IMR-90 (cell line): ENCODE results near the gene MYADML2. TPM values are rescaled to one million over a fixed set of nuclear protein-coding genes. Genes with fewer than 3 reads are reported as not detected.
A peak's percentile ranks its signal among the peaks of the same experiment; 100 is the strongest.

Experiments
- ATAC-seq: fragments of 200-7000 bp; cut with Tn5 transposase; 2 replicates; pipeline ENCODE4 v1.9.1; 2020; ENCODE audit warnings: low read depth, mild to moderate bottlenecking, moderate library complexity
- BruUV-seq: library from RNA; stranded (reverse); fragments of 400-500 nt; replicated peaks from 2 replicates; lab custom pipeline; 2021; lab: Mats Ljungman, UMichigan
- CTCF ChIA-PET: fragments of 300-600 bp; formaldehyde crosslinking; extraction: SDS; loops from one replicate; lab custom pipeline; 2021; ENCODE audit warnings: antibody characterized with exemption; lab: Yijun Ruan, JAX
- POLR2A ChIA-PET: fragments of 300-600 bp; sonication (Branson Sonifier 250); formaldehyde crosslinking; loops from one replicate; lab custom pipeline; 2022; ENCODE audit warnings: antibody characterized with exemption; ENCODE audit not compliant: unreplicated experiment; lab: Charles Lee
- DNase-seq: peaks from one replicate; pipeline ENCODE4 v3.0.0; 2013
- H2AFZ ChIP-seq: replicated peaks from 2 replicates; pipeline ENCODE3; 2013; ENCODE audit warnings: low read length, mild to moderate bottlenecking; ENCODE audit not compliant: poor library complexity
- H2AK5ac ChIP-seq: 2 replicates; pipeline ENCODE4 v1.6.1; 2013; ENCODE audit warnings: low read depth, low read length, inconsistent platforms
- H2AK9ac ChIP-seq: replicated peaks from 2 replicates; pipeline ENCODE3; 2013; ENCODE audit warnings: mild to moderate bottlenecking, low read depth, low read length, moderate library complexity; ENCODE audit not compliant: poor library complexity
- H2BK120ac ChIP-seq: 2 replicates; pipeline ENCODE4 v1.6.1; 2013; ENCODE audit warnings: low read depth, low read length, inconsistent platforms
- H2BK15ac ChIP-seq: 3 replicates; pipeline ENCODE4 v1.6.1; 2013; ENCODE audit warnings: low read depth, low read length, inconsistent platforms
- H2BK20ac ChIP-seq: 2 replicates; pipeline ENCODE4 v1.6.1; 2013; ENCODE audit warnings: low read depth, mild to moderate bottlenecking, inconsistent platforms, low read length, moderate library complexity
- H2BK5ac ChIP-seq: 2 replicates; pipeline ENCODE4 v1.6.1; 2013; ENCODE audit warnings: mild to moderate bottlenecking, low read depth, low read length, inconsistent platforms; ENCODE audit not compliant: poor library complexity, severe bottlenecking
- H3K14ac ChIP-seq: replicated peaks from 2 replicates; pipeline ENCODE4 v1.6.1; 2013; ENCODE audit warnings: low read depth, low read length, inconsistent platforms
- H3K18ac ChIP-seq: 2 replicates; pipeline ENCODE4 v1.6.1; 2013; ENCODE audit warnings: low read depth, low read length, control low read depth
- H3K23ac ChIP-seq: 2 replicates; pipeline ENCODE4 v1.6.1; 2013; ENCODE audit warnings: low read depth, low read length, inconsistent platforms
- H3K27ac ChIP-seq: 2 replicates; pipeline ENCODE4 v1.5.1; 2013; ENCODE audit warnings: mild to moderate bottlenecking, control low read depth, low read length; ENCODE audit not compliant: insufficient read depth
- H3K27me3 ChIP-seq: 2 replicates; pipeline ENCODE4 v1.6.1; 2013; ENCODE audit warnings: low read length; ENCODE audit not compliant: control insufficient read depth, insufficient read depth
- H3K36me3 ChIP-seq: 2 replicates; pipeline ENCODE4 v1.6.1; 2013; ENCODE audit warnings: low read length, mixed read lengths; ENCODE audit not compliant: control insufficient read depth, insufficient read depth
- H3K4ac ChIP-seq: 2 replicates; pipeline ENCODE4 v1.6.1; 2013; ENCODE audit warnings: low read depth, low read length, inconsistent platforms
- H3K4me1 ChIP-seq: 2 replicates; pipeline ENCODE4 v1.6.1; 2013; ENCODE audit warnings: low read length, mixed read lengths; ENCODE audit not compliant: control insufficient read depth, insufficient read depth
- H3K4me2 ChIP-seq: 2 replicates; pipeline ENCODE4 v1.6.1; 2013; ENCODE audit warnings: low read depth, mild to moderate bottlenecking, control low read depth, low read length, moderate library complexity
- H3K4me3 ChIP-seq: 2 replicates; pipeline ENCODE4 v1.5.1; 2013; ENCODE audit warnings: low read depth, mild to moderate bottlenecking, control low read depth, low read length, moderate library complexity; ENCODE audit not compliant: insufficient read depth
- H3K56ac ChIP-seq: 2 replicates; pipeline ENCODE4 v1.6.1; 2013; ENCODE audit warnings: low read length, inconsistent platforms; ENCODE audit not compliant: insufficient read depth; ENCODE audit errors: extremely low read depth
- H3K79me1 ChIP-seq, 2 experiments: 2 replicates each; pipeline ENCODE4 v1.6.1; 2013; ENCODE audit warnings: low read length in 2 of 2, inconsistent platforms in 1 of 2, low read depth in 1 of 2
- H3K9ac ChIP-seq: 2 replicates; pipeline ENCODE4 v1.6.1; 2013; ENCODE audit warnings: low read depth, low read length, control low read depth
- H3K9me1 ChIP-seq: 2 replicates; pipeline ENCODE4 v1.6.1; 2013; ENCODE audit warnings: low read length, inconsistent platforms; ENCODE audit not compliant: insufficient read depth
- H3K9me3 ChIP-seq: 2 replicates; pipeline ENCODE4 v1.6.1; 2013; ENCODE audit warnings: low read length; ENCODE audit not compliant: control insufficient read depth, insufficient read depth
- H4K20me1 ChIP-seq: 2 replicates; pipeline ENCODE4 v1.6.1; 2013; ENCODE audit warnings: low read length, inconsistent platforms; ENCODE audit not compliant: insufficient read depth
- H4K5ac ChIP-seq: 2 replicates; pipeline ENCODE4 v1.6.1; 2013; ENCODE audit warnings: mild to moderate bottlenecking, low read depth, low read length, control low read depth
- H4K8ac ChIP-seq, 2 experiments: 2 replicates each; pipeline ENCODE4 v1.6.1; 2013; ENCODE audit warnings: low read depth in 2 of 2, low read length in 2 of 2, control low read depth in 1 of 2, inconsistent platforms in 1 of 2
- H4K91ac ChIP-seq: 2 replicates; pipeline ENCODE4 v1.6.1; 2013; ENCODE audit warnings: low read depth, low read length, inconsistent platforms; ENCODE audit not compliant: insufficient read depth
- BHLHE40 ChIP-seq: fragments of 150-350 bp; IDR thresholded peaks from 2 replicates; pipeline ENCODE4 v1.6.1; 2016; ENCODE audit warnings: mild to moderate bottlenecking, low read depth, low read length
- CEBPB ChIP-seq: IDR thresholded peaks from 2 replicates; pipeline ENCODE4 v1.6.1; 2012; ENCODE audit warnings: low read depth, low read length, improper control_type of control experiment
- CHD1 ChIP-seq: IDR thresholded peaks from 2 replicates; pipeline ENCODE4 v1.6.1; 2012; ENCODE audit warnings: low read depth, low read length, improper control_type of control experiment
- CTCF ChIP-seq: conservative IDR thresholded peaks from 2 replicates; pipeline ENCODE4 v1.5.1; 2012; ENCODE audit warnings: mild to moderate bottlenecking, low read depth, low read length, improper control_type of control experiment
- FOS ChIP-seq: fragments of 150-350 bp; IDR thresholded peaks from 2 replicates; pipeline ENCODE4 v1.6.1; 2016; ENCODE audit warnings: low read depth, low read length
- POLR2A ChIP-seq: IDR thresholded peaks from 2 replicates; pipeline ENCODE4 v1.6.1; 2012; ENCODE audit warnings: mild to moderate bottlenecking, low read depth, low read length
- RAD21 ChIP-seq: IDR thresholded peaks from 2 replicates; pipeline ENCODE4 v1.6.1; 2012; ENCODE audit warnings: low read length, improper control_type of control experiment
- SMC3 ChIP-seq: fragments of 150-350 bp; IDR thresholded peaks from 2 replicates; pipeline ENCODE4 v1.6.1; 2016; ENCODE audit warnings: low read depth, mild to moderate bottlenecking, antibody characterized with exemption, low read length, moderate library complexity
- USF2 ChIP-seq: fragments of 150-350 bp; IDR thresholded peaks from 2 replicates; pipeline ENCODE4 v1.6.1; 2017; ENCODE audit warnings: mild to moderate bottlenecking, antibody characterized with exemption, low read length, low read depth
- WGBS, 2 experiments: methylation state at CpG; one replicate each; pipeline versions ENCODE4 v1.1.5 to v1.1.7; 2013; ENCODE audit warnings: missing lambda C conversion rate in 2 of 2; ENCODE audit not compliant: insufficient read length in 1 of 2; ENCODE audit errors: extremely low coverage in 2 of 2; 5-methylcytosine and 5-hydroxymethylcytosine counted together
- dilution Hi-C: fragments of 300-500 bp; cut with HindIII; formaldehyde crosslinking; loops from one replicate; pipeline ENCODE4 v1.14.3; 2018; ENCODE audit warnings: low sequenced_read_pairs; ENCODE audit not compliant: unreplicated experiment
- in situ Hi-C: fragments of 300-500 bp; cut with MboI; formaldehyde crosslinking; loops from 3 replicates; pipeline ENCODE4 v1.14.3; 2019; ENCODE audit warnings: low sequenced_read_pairs, inconsistent platforms, mixed read lengths
- intact Hi-C: fragments of 100-400 bp; cut with micrococcal nuclease; formaldehyde crosslinking; loops from 2 replicates; pipeline ENCODE4 v1.10.0; 2022
- polyA plus RNA-seq, 3 experiments: library from polyadenylated mRNA; depleted of rRNA; stranded (reverse); fragments of >200 nt; gene quantifications; 2 replicates each; pipeline ENCODE4 v1.2.3, GENCODE V29; 2012; ENCODE audit warnings: low replicate concordance in 1 of 3
- total RNA-seq: library from RNA; depleted of rRNA; stranded (reverse); fragments of >200 nt; gene quantifications from 2 replicates; pipeline ENCODE4 v1.2.3, GENCODE V29; 2012

Gene MYADML2
- total and polyA plus RNA-seq, 2 of the 4 experiments (the other 2 are of a cell fraction): not detected

DNA sequence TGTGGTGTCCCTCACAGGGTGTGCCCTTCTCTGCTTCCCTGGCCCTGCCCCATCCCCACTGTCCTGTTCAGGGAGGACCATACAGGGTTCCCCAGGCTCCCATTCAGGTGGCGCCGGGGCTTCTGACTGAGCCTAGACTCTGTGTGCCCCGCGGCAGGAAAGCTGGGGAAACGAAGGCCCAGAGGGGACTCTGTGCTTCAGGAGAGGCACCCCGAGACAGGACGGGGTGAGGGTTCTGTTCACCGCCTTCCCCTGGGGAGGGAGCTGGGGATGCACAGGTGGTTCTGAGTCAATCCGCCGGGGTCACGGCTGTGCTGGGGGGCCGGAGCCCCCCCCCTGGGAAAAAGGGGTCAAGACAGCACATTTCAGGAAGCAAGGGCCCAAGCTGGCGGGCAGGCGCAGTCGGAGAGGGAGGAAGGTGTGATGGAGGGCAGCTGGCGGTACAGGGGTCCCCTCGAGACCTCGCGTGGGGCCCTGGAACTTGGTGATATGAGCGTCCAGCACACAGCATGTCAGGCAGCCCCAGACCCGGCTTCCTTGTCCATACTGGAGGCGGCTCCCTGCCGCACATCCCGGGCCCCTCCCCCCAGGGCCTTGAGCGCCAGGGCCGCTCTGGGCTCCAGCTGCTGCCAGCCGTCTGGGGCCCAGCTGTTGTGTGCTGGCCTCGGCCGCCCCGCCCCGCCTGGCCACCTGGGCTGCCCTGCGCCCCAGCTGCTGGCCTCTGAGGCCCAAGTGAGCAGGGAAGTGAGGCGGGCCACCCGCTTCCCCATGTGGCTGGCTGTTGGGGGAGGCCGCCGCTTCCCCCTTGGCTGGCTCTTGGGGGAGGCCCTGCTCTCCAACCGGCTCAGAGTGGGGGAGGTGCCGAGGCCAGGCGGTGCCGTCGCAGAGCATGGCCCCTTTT is 19.6 kb upstream of the MYADML2 start:
- intact Hi-C loops: loop anchor here (10.0 kb wide), 1 partner anchor 188 kb away; no protein-coding TSS in a partner anchor
- 45% methylated on average over 16 of the region's 41 CpGs; no CpG with 5 or more reads in 1 of the 2 experiments for WGBS, 2 experiments
- Histone ChIP-seq H4K5ac (no peak overlapping the region), H4K20me1 (no peaks in the 10 kb centered on the region), H3K23ac (no peak overlapping the region), H3K27ac (no peak overlapping the region), H3K36me3 (no peaks in the 10 kb centered on the region), H4K8ac (no peak overlapping the region), H3K79me1 (no peaks in the 10 kb centered on the region), H2AK5ac (peak overlapping the region; percentile 58; the same call in 1 of the 2 replicates), H2BK15ac (no peak overlapping the region), H3K18ac (no peak overlapping the region; the same call in 1 of the 2 replicates), H3K4me1 (peaks cover 9% of the 10 kb centered on the region; the same call in 1 of the 2 replicates), H3K4me2 (no peak overlapping the region), H3K27me3 (peaks cover 20% of the 10 kb centered on the region), H3K9ac (no peak overlapping the region), H3K4ac (no peak overlapping the region), H3K14ac (no peak overlapping the region), H3K9me3 (no peaks in the 10 kb centered on the region; the same call in 1 of the 2 replicates), H3K4me3 (no peak overlapping the region), H3K9me1 (no peaks in the 10 kb centered on the region; the same call in 1 of the 2 replicates), H2AK9ac (peak overlapping the region; percentile 44), H2AFZ (peak overlapping the region; percentile 66), H2BK5ac (no peak overlapping the region), H3K56ac (no peak overlapping the region), H2BK20ac (no peak overlapping the region), H2BK120ac (no peak overlapping the region), H4K91ac (no peak overlapping the region)
- TF ChIP-seq CTCF: no peak
- TF ChIP-seq BHLHE40: no peak
- no peak for TF ChIP-seq RAD21
- no peak for TF ChIP-seq CEBPB
- TF ChIP-seq FOS: no peak
- no peak for TF ChIP-seq USF2
- no peak for TF ChIP-seq CHD1
- no peak for TF ChIP-seq POLR2A
- TF ChIP-seq SMC3: no peak
- DNase-seq: peak; percentile 24
- in situ Hi-C loops: loop anchor here (5.0 kb wide), 1 partner anchor 51 kb away; no protein-coding TSS in a partner anchor
- dilution Hi-C loops: no loop called here
- no TSS peak for BruUV-seq
- POLR2A ChIA-PET: no interaction called here
- CTCF ChIA-PET: interaction anchor here (0.7 kb wide), 1 partner anchor 74 kb away, joined by 5 read pairs; no protein-coding TSS in a partner anchor
- ATAC-seq: peak; percentile 58
